ENCODE results near the gene CHCHD2.
A peak's percentile ranks its signal among the peaks of the same experiment; 100 is the strongest.
"Not testable (repeated sequence)": the region's sequence is repeated elsewhere in the genome, so short reads cannot be mapped to it uniquely, and the experiment has no call there.

The CHCHD2 gene

GRCh38 chr7:56106108-56107073, at the start of gene CHCHD2:
Gene CHCHD2, minus strand, starts transcription at chr7:56106476. Its CDS starts 63 bp downstream, at chr7:56106413.
- DNase-seq (ENCODE audit: extremely low read depth in 1 of 2, low read depth in 1 of 2), result peak; percentile 86 to 94

- DNase-seq (ENCODE audit: extremely low read depth in 1 of 2, low read depth in 1 of 2), result not testable (repeated sequence)
Measured at GRCh38 chr7:56131062-56131461, 24.8 kb upstream of the CHCHD2 start.

- no peak for DNase-seq (ENCODE audit: extremely low read depth in 1 of 2, low read depth in 1 of 2)
Measured at GRCh38 chr7:56127241-56127975, 21.1 kb upstream of the CHCHD2 start.

GRCh38 chr7:56125831-56126230, 19.6 kb upstream of the CHCHD2 start:
- no peak for DNase-seq (ENCODE audit: extremely low read depth in 1 of 2, low read depth in 1 of 2)

- no peak for DNase-seq (ENCODE audit: extremely low read depth in 1 of 2, low read depth in 1 of 2)
Measured at GRCh38 chr7:56124981-56125380, 18.7 kb upstream of the CHCHD2 start.

GRCh38 chr7:56121440-56121839, 15.2 kb upstream of the CHCHD2 start:
- no peak for DNase-seq (ENCODE audit: extremely low read depth in 1 of 2, low read depth in 1 of 2)

GRCh38 chr7:56115852-56116538, 9.7 kb upstream of the CHCHD2 start, which contains the start of gene NUPR2:
Gene NUPR2, minus strand, starts transcription at chr7:56116417. Its CDS starts 103 bp downstream, at chr7:56116314.
- no peak for DNase-seq (ENCODE audit: extremely low read depth in 1 of 2, low read depth in 1 of 2)

- not testable (repeated sequence) for DNase-seq (ENCODE audit: extremely low read depth in 1 of 2, low read depth in 1 of 2)
Measured at GRCh38 chr7:56112244-56112643, 6.0 kb upstream of the CHCHD2 start.

- no peak for DNase-seq (ENCODE audit: extremely low read depth in 1 of 2, low read depth in 1 of 2)
Measured at GRCh38 chr7:56110611-56111010, 4.3 kb upstream of the CHCHD2 start.

GRCh38 chr7:56107954-56108258, 1.6 kb upstream of the CHCHD2 start:
- DNase-seq (ENCODE audit: extremely low read depth in 1 of 2, low read depth in 1 of 2), result no peak

- no peak for DNase-seq (ENCODE audit: extremely low read depth in 1 of 2, low read depth in 1 of 2)
Measured at GRCh38 chr7:56105508-56105907, 768 bp downstream of the CHCHD2 start.

- DNase-seq (ENCODE audit: extremely low read depth in 1 of 2, low read depth in 1 of 2), result not testable (repeated sequence)
Measured at GRCh38 chr7:56104138-56104537, 2.1 kb downstream of the CHCHD2 start.

- no peak for DNase-seq (ENCODE audit: extremely low read depth in 1 of 2, low read depth in 1 of 2)
Measured at GRCh38 chr7:56099653-56100052, 6.6 kb downstream of the CHCHD2 start.

- DNase-seq (ENCODE audit: extremely low read depth in 1 of 2, low read depth in 1 of 2), result not testable (repeated sequence)
Measured at GRCh38 chr7:56098187-56099008, 7.9 kb downstream of the CHCHD2 start.

- no peak for DNase-seq (ENCODE audit: extremely low read depth in 1 of 2, low read depth in 1 of 2)
Measured at GRCh38 chr7:56097700-56098099, 8.6 kb downstream of the CHCHD2 start.

GRCh38 chr7:56092789-56093531, 13.3 kb downstream of the CHCHD2 start, which contains the start of gene PHKG1:
Gene PHKG1, minus strand, starts transcription at chr7:56092952. Its CDS starts 4,011 bp downstream, at chr7:56088941.
- DNase-seq (ENCODE audit: extremely low read depth in 1 of 2, low read depth in 1 of 2), result no peak

- DNase-seq (ENCODE audit: extremely low read depth in 1 of 2, low read depth in 1 of 2), result not testable (repeated sequence)
Measured at GRCh38 chr7:56092388-56092787, 13.9 kb downstream of the CHCHD2 start.

- DNase-seq (ENCODE audit: extremely low read depth in 1 of 2, low read depth in 1 of 2), result no peak
Measured at GRCh38 chr7:56091591-56091990, 14.7 kb downstream of the CHCHD2 start.

- DNase-seq (ENCODE audit: extremely low read depth in 1 of 2, low read depth in 1 of 2), result no peak
Measured at GRCh38 chr7:56087445-56087844, 18.8 kb downstream of the CHCHD2 start.

- no peak for DNase-seq (ENCODE audit: extremely low read depth in 1 of 2, low read depth in 1 of 2)
Measured at GRCh38 chr7:56086761-56087160, 19.5 kb downstream of the CHCHD2 start.

Data from stimulated activated CD8-positive, alpha-beta memory T cell treated with anti-CD3 and anti-CD28 coated beads, Interleukin-7, amount 100 ng/mL, for 48 hours (primary cell).